Endothelial cell of hepatic sinusoid (primary cell): ENCODE data around the gene TAL1.
"Not testable (repeated sequence)": the region's sequence is repeated elsewhere in the genome, so short reads cannot be mapped to it uniquely, and the experiment has no call there.

Source experiments
- in situ Hi-C: cut with HindIII; loops from 2 replicates; pipeline ENCODE4 v1.10.0; 2017; ENCODE audit warnings: low sequenced_read_pairs

TAL1 gene

DNA sequence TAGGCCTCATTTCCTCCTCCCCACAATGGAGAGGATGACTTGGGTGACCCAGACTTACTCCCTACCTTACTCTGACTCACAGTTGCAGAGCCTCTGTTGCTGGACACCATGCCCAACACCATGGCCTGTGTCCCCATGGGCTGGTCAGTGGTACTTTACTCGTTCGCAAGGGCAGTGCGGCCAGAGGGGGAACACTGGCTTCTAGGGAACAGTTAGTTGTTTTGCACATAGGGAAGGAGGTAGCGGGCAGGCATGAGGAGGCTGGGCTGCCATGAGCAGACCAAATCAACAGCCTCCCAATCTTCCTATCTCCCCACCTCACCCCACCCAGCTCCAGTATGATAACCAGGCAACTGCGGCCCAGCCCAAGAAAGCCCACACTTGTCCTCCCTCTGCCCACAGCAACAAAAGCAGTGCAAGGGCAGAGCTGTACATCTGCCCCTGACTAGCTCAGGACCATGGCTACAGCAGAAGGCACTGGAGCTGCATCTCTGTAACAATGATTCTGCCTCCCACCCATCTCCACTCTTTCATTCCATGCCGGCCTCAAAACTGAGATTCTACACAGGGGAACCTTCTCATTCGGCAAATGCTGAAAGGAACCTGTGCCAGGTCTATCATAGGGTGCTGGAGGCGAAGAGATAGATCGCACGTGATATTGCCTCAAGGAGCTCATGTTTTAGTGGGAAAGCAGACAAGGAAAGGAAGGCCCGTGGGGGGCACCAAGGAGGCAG, 18.6 kb downstream of the TAL1 start:
- in situ Hi-C loops, result no loop called here

DNA sequence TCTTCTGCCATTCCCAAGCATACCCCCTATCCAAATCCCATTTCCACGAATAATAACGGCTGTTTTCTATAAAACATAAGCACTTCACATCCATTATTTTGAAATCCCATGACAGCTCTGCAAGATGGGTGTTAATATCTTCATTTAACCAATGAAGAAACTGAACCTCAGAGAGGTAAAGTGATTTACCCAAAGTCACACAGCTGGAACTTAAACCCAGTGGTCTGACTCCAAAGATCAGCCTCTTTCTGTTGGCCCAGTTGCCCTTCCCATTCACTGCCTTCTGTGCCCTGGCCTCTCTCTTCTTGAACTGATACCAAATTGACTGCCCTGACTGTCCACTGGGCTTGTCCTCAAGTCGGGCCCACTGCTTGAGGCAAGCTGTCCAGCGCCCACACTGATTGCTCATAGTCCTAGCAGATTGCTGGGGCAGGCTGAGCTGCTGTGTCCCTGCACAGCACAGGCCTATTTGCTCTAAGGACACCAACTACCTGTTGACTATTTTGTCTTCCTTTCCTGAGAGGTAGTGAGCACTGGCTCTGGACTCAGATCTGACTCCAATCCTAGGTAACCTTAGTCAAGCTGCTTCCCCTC, 19.3 kb downstream of the TAL1 start:
- in situ Hi-C loops, result no loop called here

DNA sequence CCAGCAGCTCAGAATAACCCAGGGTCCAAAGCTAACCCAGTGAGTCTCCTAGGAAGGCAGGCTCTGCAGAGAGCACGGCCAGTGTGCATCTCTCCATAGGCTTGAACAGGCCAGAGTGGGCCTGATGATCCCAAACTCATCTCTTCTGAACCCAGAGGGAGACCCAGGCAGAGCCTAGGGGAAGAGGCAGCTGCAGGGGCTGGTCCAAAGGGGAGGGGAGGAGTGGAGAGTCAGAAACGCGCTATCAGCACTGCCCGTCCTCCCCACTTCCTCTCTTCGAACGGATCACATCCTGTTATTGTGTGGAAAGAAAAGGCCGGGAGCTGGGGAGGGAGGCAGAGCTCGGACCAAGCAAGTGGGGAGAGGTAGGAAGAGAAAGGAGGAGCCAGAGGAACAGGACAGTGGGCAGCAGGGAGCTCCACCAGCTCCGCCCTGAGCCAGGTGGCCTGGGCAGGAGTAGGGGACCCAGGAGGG, 20.2 kb downstream of the TAL1 start:
- in situ Hi-C loops, result no loop called here

DNA sequence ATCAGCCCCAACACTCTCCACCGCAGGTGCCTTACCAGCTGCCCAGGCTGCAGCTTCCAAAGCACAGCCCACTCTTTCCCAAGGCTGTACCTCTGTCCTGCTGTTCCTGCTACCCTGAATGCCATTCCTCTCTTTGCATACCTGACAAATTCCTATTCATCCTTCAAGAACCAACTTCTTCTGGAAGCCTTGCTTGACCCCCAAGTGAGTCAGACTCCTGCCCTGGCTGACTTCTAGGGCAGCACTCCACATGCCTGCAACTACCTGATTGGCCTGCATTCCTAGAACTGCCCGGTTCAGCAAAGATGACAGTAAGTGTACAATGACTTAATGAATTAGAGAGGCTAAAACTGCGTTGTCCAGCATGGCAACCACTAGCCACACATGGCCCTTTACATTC, 21.4 kb downstream of the TAL1 start:
- in situ Hi-C loops, result no loop called here

DNA sequence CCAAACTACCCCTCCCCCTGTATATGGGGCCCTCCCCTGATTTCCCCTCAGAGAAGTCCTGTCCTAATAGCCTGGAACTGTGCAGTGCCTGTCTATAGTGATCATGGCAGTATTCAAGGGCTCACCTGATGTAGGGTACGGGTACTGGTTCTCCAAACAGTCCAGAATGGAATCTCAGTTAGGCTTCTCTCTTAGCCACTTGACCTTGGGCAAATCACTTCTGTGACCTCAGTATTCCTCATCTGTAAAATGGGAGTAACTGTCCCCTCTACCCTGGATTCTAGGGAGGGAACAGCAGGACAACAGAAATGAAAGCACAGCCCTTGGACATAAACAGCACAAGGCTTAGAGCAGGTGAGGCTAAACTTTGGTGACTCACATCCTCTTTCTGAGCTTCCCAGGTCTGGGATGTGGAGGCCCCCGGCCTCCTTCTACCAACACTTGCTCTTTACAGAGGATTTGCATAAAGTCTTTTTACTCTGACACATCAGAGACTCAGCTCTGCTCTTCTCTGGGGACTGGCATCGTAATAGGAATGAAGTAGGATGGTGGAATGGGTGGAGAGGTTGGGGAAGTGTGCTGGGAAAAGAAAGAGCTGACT, 22.2 kb downstream of the TAL1 start:
- in situ Hi-C loops, result no loop called here

DNA sequence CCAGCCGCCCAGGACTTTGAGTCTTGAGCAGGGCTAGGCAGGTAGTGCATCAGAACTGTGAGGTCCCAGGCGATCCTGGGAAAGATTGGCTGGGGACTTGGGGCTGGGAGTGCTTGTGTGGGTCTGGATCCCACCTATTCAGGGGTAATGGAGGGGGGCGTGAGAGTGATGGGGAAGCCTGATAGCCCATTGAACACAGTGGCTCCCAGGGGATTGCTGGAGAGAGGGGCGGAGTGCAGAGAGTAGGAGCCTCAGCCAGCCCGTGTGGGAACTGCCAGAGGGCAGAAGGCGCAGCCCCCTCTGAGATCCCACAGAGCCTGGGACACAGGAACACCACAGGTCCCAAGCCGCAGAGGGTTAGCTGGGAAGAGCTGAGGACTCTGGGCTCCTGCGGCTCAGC, 22.9 kb downstream of the TAL1 start:
- in situ Hi-C loops, result no loop called here

DNA sequence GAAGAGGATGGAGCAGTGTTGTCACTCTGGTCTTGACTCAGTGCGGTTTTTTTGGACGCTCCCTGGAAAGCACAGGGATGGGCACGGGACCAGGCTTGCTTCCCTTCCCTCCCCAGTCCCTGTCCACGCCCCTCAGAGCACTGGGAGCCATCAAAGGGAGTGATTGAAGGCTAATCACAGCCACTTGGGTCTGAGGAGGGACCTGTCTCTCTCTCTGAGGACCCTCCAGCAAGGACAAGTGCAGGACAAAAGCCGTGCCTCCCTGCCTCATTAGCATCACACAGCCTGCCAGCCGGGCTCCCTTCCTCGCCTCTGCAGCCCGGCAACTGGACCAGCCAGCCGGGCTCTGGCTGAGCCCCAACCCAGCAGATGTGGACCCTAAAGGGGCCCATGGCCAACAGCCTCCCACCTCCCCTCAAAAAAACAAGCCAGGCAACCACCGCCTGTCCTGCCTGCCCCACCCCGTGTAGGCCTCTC, 23.6 kb downstream of the TAL1 start:
- in situ Hi-C loops, result no loop called here

DNA sequence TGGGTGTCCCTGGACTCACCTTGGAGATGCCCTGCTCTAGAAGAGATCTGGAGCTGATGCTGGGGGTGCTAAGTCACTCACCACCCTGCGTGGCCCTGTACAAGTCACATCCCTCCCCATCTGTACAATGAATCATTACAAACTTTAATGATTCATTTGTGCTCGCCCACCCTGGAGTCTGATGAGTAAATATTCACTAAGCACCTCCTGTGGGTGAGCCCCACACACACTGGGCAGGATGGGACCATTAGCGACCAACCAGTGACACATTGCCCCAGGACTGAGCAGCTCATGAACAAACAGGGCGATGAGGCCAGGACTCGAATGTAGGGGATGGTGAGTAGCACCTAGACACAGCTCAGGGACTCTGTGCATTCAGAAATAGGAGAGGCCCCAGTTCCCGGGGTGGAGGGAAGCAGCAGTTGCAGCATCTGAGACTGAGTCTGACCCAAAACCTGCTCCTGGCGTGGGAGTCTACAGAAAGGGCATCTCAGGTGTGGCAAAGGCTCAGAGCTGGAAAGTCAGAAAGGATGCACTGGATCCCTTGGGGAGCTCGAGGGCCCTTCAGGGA, 24.1 kb downstream of the TAL1 start:
- in situ Hi-C loops, result no loop called here

DNA sequence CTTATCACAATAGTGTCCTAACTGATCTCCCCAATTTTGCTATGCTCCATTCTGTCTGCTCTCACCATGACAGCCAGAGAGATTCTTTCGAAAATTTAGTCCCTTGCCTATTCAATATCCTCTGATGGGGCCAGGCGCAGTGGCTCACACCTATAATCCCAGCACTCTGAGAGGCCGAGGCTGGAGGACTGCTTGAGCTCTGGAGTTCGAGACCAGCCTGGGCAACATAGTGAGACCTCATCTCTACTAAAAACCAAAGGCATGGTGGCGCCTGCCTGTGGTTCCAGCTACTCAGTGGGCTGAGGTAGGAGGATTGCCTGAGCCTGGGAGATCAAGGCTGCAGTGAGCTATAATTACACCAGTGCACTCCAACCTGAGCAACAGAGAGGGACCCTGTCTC, 26.1 kb downstream of the TAL1 start:
- in situ Hi-C loops, result no loop called here

DNA sequence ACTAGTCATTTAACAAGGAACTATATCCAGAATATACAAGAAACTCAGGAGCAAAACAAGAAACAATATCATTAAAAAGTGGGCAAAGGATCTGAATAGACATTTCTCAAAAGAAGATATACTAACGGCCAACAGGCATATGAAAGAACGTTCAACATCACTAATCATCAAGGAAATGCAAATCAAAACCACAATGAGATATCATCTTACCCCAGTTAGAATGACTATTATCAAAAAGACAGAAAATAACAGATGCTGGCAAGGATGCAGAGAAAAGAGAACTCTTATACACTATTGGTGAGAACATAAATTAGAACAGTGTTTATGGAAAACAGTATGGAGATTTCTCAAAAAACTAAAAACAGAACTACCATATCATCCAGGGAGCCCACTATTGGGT, 28.5 kb downstream of the TAL1 start:
- in situ Hi-C loops, result loop anchor here (5.0 kb wide), 1 partner anchor 44 kb away; no protein-coding TSS in a partner anchor

DNA sequence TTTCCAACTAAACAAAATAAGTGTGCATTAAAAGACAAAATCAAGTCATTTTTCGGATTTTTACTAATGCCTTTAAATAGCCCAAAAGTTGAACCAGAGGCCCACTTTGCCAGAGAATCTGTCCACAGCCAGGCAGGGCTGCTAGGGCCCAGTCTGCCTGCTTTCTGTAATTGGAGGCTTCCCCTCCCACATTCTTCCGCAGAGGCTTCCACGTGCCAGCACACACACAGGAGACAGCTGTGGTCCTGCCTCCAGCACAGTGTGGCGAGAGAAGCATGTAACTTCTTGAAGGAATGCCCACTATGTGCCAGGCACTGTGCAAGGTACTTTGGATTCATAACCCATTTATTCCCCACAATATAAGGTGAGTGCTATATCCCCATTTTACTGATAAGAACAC, 30.8 kb downstream of the TAL1 start:
- in situ Hi-C loops, result loop anchor here (5.0 kb wide), 1 partner anchor 46 kb away; no protein-coding TSS in a partner anchor

DNA sequence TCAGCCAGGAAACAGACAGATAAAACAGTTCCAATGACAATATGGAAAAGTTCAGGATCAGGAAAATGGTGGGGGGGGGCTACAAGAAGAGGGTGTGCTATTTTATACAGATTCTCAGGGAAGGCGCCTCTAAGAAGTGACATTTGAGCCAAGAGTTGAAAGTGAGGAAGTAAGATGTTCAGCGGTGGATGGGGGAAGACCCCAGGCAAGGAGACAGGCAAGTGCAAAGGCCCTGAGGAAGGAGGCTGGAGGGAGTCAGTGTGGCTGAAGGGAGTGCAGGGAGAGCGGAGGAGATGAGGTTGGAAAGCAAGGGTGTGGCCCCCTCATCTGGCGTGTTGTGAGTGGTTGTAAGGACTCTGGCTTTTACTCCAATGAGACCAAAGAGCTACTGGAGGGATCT, 33.8 kb downstream of the TAL1 start:
- in situ Hi-C loops, result no loop called here

DNA sequence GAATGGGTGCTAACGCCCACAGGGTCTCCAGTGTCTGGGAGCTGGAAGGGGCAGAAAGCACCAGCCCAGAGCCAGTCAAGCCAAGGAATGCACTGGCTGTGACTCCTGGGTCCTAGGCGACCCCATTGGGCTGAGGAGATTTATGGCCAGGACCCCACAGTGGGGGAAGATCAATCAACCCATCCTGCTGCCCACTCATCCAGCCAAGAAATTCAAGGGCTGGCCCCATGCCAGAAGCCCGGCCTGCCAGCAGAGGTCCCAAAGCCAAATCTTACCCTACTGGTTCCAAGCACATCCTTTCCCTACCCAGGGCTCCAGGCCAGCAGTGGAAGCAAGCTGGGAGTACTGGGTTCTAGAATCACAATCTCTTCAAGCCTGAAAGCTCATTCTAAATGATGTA, 35.4 kb downstream of the TAL1 start:
- in situ Hi-C loops, result no loop called here

DNA sequence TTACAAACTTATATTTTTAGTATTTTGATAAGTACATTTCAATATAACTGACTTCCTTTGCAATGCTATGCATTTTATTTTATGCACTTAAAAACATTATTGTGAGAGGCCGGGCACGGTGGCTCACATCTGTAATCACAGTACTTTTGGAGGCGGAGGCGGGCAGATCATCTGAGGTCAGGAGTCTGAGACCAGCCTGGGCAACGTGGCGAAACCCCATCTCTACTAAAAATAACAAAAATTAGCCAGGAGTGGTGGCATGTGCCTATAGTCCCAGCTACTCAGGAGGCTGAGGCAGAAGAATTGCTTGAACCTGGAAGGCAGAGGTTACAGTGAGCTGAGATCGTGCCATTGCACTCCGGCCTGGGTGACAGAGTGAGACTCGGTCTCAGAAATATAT, 36.0 kb downstream of the TAL1 start:
- in situ Hi-C loops, result not testable (repeated sequence)

DNA sequence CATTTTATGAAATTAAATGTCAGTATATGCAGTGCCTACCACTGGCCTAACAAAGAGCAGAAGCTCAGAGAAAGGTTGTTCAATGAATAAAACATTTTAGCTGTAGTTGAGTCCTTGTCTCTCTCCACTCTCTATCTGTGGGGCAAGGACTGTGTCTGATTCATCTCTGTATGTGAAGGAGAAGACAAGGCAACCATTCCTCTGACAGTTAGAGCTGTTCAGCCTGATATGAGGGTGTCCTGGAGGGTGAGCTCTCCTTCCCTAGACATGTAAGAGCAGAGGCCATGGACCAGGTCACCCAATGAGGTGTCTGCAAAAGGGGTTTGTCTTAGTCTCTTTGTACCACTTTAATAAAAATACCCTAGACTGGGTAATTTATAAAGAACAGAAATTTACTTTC, 37.7 kb downstream of the TAL1 start:
- in situ Hi-C loops, result no loop called here

DNA sequence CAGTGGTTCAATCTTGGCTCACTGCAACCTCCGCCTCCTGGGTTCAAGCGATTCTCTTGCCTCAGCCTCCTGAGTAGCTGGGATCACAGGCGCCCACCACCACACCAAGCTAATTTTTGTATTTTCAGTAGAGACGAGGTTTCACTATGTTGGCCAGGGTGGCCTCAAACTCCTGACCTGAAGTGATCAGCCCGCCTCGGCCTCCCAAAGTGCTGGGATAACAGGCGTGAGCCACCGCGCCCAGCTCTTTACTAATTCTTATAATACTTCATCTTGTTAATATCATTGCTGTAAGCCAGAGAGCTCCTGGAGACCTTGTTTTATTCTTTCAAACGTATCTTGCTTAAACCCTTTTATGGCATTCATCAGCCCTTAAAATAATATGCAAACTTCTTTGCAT, 38.5 kb downstream of the TAL1 start:
- in situ Hi-C loops, result not testable (repeated sequence)

DNA sequence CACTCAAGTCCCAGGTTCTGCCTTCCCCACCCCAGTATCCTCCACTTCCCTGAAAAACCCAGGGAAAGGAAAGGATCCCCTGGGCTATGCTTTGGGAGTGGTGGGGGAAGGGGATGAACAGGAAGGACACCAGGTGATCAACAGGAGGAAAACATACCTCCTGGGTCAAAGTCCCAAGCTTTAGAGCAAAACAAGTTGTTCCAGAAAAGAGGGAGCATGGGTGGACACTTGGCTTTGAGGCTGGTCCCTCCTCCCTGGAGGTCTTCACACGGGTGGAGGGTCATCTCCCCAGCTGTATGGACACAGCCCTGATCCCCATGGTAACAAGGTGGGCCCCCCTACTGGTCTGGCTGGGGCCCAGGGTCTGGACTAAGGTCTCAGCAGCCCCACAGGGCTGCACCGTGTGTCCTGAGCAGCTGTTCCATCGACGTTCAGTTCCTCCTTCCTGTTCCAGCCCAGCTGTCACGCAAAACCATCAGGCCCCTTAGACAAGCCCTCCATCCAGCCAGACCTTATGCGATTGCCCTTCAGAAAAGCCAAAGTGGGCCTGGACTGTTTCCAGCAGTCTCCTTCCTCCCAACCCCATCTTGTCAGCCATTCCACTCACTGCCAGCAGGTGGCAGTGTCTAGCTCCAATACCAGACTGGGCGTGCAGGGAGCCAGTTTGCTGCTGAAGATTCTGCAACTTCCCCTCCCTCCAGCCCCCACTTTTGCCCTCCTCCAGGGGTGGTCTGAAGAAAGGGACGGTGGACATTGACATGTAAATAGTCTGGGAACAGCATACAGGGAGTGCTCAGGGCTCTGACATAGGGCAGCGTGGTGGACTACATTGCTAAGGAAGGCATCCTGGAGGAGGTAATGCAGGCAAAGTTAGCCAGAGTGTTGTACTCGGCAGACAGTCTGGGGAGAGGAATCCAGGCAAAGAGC, 39.3 kb downstream of the TAL1 start:
- in situ Hi-C loops, result no loop called here

DNA sequence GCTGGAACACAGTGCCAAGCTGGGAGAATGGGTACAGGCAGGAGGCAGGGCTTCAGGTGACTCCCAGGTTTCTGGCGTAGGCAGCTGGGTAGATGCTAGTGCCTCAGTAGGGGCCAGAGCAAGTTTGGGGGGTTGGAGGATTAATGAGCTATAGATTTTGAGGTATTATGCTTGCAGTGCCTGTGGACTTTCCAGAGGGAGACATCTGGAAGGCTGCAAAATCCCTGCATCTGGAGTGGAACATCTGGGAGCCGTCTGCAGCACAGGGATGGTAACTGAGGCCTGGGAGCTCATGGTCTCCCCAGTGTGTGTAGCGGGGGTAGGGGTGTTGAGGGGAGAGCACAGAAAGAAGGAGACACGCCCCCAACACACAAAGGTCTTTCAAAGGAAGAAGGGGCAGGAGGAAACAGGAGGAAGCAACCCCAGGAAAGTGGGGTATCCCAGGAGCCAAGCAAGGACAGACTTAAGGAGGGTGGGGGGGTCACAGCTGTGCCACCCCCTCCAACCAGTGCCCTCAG, 40.0 kb downstream of the TAL1 start:
- in situ Hi-C loops, result no loop called here

DNA sequence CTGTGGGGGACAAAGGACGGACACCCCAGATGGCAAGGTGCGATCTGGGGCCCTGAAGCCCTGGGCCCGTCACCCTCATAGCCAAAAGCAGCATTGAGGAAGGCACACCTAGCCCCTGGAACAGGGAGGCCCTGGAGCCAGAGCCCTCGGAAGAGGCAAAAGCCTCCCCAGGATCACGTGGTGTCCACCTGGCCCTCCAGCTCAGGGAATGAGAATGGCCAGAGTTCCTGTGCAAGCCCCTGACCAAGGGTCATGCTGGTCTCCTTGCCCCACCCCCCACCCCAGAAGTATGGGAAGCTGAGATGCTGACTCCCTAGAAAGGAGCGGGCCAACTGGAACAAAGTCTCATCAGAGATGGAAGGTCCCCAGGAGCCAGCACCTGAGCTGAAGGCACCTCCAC, 41.2 kb downstream of the TAL1 start:
- in situ Hi-C loops, result no loop called here

DNA sequence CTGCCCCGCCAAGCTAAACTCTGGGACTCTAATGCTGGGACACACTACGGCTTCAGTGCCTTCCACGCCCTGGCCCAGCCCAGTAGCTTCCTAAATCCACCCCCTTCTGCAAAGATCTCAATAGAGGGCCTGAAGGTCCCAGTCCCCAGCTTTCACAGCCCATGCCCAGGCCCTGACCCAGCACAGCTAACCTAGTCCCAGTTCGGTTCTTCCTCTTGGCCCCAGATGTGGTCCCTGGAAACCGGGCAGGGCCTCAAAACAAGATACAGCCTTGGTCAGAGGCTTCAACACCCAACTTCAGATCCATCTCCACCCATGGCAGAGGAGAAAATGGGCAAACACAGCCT, 41.5 kb downstream of the TAL1 start:
- in situ Hi-C loops, result no loop called here
